ENCODE measurements around the gene PLEKHN1.

The PLEKHN1 gene

DNA sequence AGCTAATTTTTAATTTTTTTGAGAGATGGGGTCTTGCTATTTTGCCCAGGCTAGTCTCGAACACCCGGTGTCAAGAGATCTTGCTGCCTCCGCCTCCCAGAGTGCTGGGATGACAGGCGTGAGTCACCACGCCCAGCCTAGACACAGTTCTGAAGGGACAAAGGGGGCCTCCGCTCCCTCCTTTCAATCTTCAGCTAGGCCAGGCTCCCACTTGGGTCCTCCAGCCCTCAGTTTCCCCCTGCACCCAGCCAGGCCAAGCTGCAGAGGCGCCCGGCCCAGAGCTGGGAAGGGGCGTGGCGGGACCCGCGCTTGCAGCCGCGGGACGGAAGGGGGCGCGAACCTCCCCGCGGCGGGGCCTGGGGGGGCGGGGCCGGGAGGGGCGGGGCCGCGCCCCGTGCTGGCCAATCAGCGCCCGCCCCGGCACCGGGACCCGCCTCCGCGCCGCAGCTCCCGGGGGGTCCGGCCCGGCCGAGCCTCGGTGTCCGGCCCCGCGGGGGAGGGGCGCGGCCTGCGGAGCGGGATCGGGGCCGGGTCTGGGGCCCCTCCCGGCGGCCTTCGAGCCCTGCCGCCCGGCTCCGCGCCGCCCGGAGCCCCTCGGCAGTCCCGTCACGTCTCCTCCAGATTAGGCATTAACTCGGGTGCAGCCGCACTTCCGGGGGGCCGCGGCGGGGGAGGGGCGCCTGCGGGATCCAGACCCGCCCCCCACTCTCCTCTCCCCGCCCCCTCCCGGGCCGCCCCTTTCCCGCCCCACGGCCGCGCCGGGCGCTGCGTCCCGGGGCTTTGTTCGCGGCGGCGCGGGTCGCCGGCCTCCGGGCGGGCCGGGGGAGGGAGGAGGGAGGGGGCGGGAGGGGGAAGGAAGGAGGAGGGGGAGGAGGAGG lies 53.1 kb downstream of the PLEKHN1 start:
- WGBS, 2 experiments (ENCODE audit: insufficient coverage in 2 of 2), result 9 to 10% methylated on average over 36 to 50 of the region's 91 CpGs
- H3K27ac ChIP-seq (ENCODE audit: low read depth, low read length, severe bottlenecking), result peak overlapping the region; percentile 89
- peak overlapping the region; percentile 22 for H3K4me3 ChIP-seq (ENCODE audit: extremely low read depth, insufficient read depth, low read length, poor library complexity, severe bottlenecking)

DNA sequence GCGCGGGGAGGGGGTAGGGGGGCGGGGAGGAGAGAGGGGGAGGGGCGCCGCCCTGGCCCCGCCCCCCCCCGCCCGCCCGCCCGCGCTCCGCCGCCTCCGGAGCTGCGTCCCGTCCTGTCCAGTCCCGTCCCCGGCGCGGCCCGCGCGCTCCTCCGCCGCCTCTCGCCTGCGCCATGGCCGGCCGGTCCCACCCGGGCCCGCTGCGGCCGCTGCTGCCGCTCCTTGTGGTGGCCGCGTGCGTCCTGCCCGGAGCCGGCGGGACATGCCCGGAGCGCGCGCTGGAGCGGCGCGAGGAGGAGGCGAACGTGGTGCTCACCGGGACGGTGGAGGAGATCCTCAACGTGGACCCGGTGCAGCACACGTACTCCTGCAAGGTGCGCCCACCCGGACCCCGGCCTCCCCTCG lies 53.7 kb downstream of the PLEKHN1 start, which contains the start of gene AGRN:
Gene AGRN, plus strand, starts transcription at position 121 of the 405 bp plus-strand sequence. Its CDS starts 53 bp downstream, at position 174.
- H3K36me3 ChIP-seq (ENCODE audit: control insufficient read depth, insufficient read depth, low read length), result peaks cover 10% of the 10 kb centered on the region
- 0% methylated on average over 30 to 44 of the region's 58 CpGs for WGBS, 2 experiments (ENCODE audit: insufficient coverage in 2 of 2)
- no peaks in the 10 kb centered on the region for H3K9me3 ChIP-seq (ENCODE audit: control insufficient read depth, low read length)
- peaks cover 31% of the 10 kb centered on the region for H3K4me1 ChIP-seq (ENCODE audit: control insufficient read depth, insufficient read depth, low read length, poor library complexity, severe bottlenecking)
- peak within 1 kb of the TSS; percentile 89 for H3K27ac ChIP-seq (ENCODE audit: low read depth, low read length, severe bottlenecking)
- H3K4me3 ChIP-seq (ENCODE audit: extremely low read depth, insufficient read depth, low read length, poor library complexity, severe bottlenecking), result peak within 1 kb of the TSS; percentile 58

More for the DNA sequence above, 53.1 kb downstream of the PLEKHN1 start:
- Histone ChIP-seq H3K9me3 (ENCODE audit: control insufficient read depth, low read length) (no peaks in the 10 kb centered on the region), H3K36me3 (ENCODE audit: control insufficient read depth, insufficient read depth, low read length) (peaks cover 10% of the 10 kb centered on the region), H3K4me1 (ENCODE audit: control insufficient read depth, insufficient read depth, low read length, poor library complexity, severe bottlenecking) (peaks cover 26% of the 10 kb centered on the region)

DNA sequence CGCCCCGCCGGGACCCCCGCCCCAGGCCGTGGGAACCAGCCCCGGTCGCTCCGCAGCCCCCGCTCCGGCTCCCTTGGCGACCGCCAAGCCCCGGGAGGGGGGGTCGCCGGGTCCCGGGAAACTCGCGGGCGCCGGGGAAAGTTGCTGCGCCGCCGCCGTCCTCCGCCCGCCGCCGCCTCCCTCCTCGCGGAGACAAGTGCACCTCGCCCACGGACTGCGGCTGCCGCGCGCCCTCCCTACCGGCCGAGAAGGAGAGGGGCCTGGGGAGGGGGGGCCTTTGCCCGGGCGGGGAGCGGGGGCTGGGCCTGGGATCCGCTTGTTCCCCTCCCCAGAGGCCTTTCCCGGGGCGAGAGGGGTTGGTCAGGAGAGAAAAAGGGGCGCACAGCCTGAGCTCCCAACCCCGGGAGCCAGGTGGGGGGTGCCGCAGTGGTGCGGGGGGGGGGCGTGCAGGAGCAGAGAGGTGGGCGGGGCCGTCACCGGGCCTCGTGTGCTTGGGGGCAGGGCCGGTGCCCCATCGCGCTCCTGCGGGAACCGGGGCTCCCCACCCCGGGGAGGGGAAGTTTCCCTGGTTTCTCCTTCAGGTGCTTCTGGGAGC lies 54.2 kb downstream of the PLEKHN1 start:
- 0% methylated on average over 16 to 17 of the region's 59 CpGs for WGBS, 2 experiments (ENCODE audit: insufficient coverage in 2 of 2)
- no peak overlapping the region for H3K27ac ChIP-seq (ENCODE audit: low read depth, low read length, severe bottlenecking)

DNA sequence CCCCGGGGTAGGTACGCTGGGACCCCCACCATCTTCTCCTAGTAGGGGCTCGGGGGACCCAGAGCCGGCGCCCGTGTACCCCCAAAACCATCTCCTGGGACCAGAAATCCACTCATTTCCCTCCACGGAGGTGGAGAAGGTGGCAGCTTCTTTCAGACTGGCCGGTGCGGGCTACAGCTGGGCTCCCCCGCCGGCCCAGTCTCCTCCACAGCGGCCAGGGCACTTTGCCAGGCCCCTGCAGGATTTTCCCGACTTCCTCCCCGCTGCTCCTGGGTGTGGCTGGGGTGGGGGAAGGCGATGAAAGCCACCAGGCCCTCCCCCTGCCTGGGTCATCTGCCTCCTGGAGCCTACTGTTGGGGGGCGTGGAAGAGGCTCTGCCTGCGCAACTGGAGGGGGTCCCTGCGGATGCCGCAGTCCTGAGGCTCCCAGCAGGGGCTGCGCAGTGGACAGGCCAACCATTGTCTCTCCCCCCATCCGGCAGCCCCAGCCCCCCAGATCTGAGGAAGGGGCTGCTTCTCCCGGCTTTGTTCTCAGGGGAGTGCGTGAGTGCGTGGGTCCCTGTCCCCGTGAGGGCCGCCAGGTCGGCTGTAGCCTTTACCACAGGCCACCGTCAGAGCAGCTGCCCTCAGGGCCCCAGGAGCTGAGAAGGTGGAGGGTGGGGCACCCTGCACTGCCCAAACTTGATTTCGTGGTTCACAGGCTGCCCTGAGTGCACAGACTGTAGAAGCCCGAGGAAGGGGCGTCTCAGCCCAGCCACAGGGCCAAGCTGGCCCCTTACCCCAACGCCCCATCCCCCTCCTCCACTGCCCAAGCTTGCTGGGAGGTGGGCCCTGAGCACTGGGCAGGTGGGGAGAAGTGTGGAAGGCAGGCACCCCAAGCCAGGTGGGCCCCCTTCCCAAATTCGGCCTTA lies 55.0 kb downstream of the PLEKHN1 start:
- peaks cover 43% of the 10 kb centered on the region for H3K4me1 ChIP-seq (ENCODE audit: control insufficient read depth, insufficient read depth, low read length, poor library complexity, severe bottlenecking)
- peak overlapping the region; percentile 58 for H3K4me3 ChIP-seq (ENCODE audit: extremely low read depth, insufficient read depth, low read length, poor library complexity, severe bottlenecking)
- peaks cover 11% of the 10 kb centered on the region for H3K36me3 ChIP-seq (ENCODE audit: control insufficient read depth, insufficient read depth, low read length)
- WGBS, 2 experiments (ENCODE audit: insufficient coverage in 2 of 2), result 22 to 26% methylated on average over 18 to 24 of the region's 33 CpGs
- no peaks in the 10 kb centered on the region for H3K9me3 ChIP-seq (ENCODE audit: control insufficient read depth, low read length)
- no peak overlapping the region for H3K27ac ChIP-seq (ENCODE audit: low read depth, low read length, severe bottlenecking)

More for the DNA sequence above, 54.2 kb downstream of the PLEKHN1 start:
- Histone ChIP-seq H3K36me3 (ENCODE audit: control insufficient read depth, insufficient read depth, low read length) (peaks cover 10% of the 10 kb centered on the region), H3K9me3 (ENCODE audit: control insufficient read depth, low read length) (no peaks in the 10 kb centered on the region), H3K4me3 (ENCODE audit: extremely low read depth, insufficient read depth, low read length, poor library complexity, severe bottlenecking) (peak overlapping the region; percentile 58), H3K4me1 (ENCODE audit: control insufficient read depth, insufficient read depth, low read length, poor library complexity, severe bottlenecking) (peaks cover 35% of the 10 kb centered on the region)

DNA sequence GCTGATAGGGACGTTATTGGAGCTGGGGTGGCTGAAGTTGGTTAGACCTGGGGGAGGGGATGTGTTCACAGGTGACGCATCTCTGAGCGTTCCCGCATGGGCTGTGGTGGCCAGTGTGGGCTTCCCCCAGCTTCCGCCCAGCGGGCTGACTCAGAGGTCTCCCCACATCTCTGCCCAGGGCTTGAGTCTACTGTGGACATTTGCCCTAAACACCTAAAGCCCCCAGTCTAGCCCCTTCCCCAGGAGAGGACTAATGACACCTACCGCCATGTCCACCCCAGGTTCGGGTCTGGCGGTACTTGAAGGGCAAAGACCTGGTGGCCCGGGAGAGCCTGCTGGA lies 55.6 kb downstream of the PLEKHN1 start:
- peaks cover 48% of the 10 kb centered on the region for H3K4me1 ChIP-seq (ENCODE audit: control insufficient read depth, insufficient read depth, low read length, poor library complexity, severe bottlenecking)
- no peaks in the 10 kb centered on the region for H3K9me3 ChIP-seq (ENCODE audit: control insufficient read depth, low read length)
- H3K36me3 ChIP-seq (ENCODE audit: control insufficient read depth, insufficient read depth, low read length), result peaks cover 17% of the 10 kb centered on the region
- no peak overlapping the region for H3K27ac ChIP-seq (ENCODE audit: low read depth, low read length, severe bottlenecking)
- WGBS, 2 experiments (ENCODE audit: insufficient coverage in 2 of 2), result 97 to 98% methylated on average over 6 to 10 of the region's 10 CpGs
- H3K4me3 ChIP-seq (ENCODE audit: extremely low read depth, insufficient read depth, low read length, poor library complexity, severe bottlenecking), result peak overlapping the region; percentile 58

DNA sequence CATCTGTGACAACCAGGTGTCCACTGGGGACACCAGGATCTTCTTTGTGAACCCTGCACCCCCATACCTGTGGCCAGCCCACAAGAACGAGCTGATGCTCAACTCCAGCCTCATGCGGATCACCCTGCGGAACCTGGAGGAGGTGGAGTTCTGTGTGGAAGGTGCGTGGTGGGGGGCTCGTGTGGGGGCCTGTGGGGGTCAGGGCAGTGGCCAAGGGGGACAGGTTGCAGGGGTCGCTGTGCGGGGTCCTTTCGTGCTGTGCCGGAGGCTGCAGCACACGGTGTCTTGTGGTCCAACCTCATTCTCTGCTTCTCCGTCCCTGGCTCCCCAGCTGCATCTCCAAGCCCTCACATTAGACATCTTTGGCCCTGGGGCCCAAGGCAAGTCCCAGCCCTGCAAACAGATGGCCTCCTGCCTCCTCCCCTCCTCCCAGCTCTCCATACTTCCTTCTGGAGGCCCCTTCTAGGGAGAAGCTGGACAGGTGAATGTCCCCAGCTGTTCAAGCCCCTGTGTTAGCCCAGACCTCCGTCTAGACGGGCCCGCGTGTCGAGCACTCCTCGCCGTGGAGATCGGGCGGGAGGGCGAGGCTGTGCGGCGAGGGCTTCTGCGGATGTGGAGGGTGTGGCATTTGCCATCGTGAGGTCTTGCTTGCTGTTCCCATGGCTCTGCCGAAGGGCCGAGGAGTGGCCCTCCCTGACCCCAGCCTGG lies 56.2 kb downstream of the PLEKHN1 start:
- Histone ChIP-seq H3K4me3 (ENCODE audit: extremely low read depth, insufficient read depth, low read length, poor library complexity, severe bottlenecking) (no peak overlapping the region), H3K9me3 (ENCODE audit: control insufficient read depth, low read length) (no peaks in the 10 kb centered on the region), H3K27ac (ENCODE audit: low read depth, low read length, severe bottlenecking) (no peak overlapping the region), H3K4me1 (ENCODE audit: control insufficient read depth, insufficient read depth, low read length, poor library complexity, severe bottlenecking) (peaks cover 48% of the 10 kb centered on the region), H3K36me3 (ENCODE audit: control insufficient read depth, insufficient read depth, low read length) (peaks cover 22% of the 10 kb centered on the region)
- WGBS, 2 experiments (ENCODE audit: insufficient coverage in 2 of 2), result 89 to 93% methylated on average over 19 to 22 of the region's 27 CpGs

DNA sequence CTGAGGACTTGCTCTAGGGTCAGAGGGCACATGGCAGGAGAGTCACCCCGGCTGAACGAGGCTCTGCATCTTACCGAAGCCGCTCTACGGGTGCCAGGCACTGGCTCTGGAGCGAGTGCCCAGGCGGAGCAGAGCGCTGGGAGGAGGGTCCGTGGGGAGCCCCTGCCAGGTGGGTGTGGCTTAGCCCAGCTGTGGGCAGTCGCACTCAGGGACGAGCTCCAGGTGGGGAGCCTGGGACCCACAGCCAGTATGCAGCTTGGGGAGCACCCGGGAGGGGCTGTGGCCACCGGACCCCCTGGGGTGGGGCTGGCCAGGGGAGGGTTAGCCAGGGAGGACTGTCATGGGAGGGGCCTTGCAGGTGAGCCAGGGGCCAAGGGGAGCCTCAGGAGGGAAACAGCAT lies 57.4 kb downstream of the PLEKHN1 start:
- H3K4me3 ChIP-seq (ENCODE audit: extremely low read depth, insufficient read depth, low read length, poor library complexity, severe bottlenecking), result no peak overlapping the region
- H3K9me3 ChIP-seq (ENCODE audit: control insufficient read depth, low read length), result no peaks in the 10 kb centered on the region
- H3K27ac ChIP-seq (ENCODE audit: low read depth, low read length, severe bottlenecking), result no peak overlapping the region
- H3K36me3 ChIP-seq (ENCODE audit: control insufficient read depth, insufficient read depth, low read length), result peaks cover 26% of the 10 kb centered on the region
- H3K4me1 ChIP-seq (ENCODE audit: control insufficient read depth, insufficient read depth, low read length, poor library complexity, severe bottlenecking), result peaks cover 48% of the 10 kb centered on the region
- 90 to 93% methylated on average over 11 to 12 of the region's 13 CpGs for WGBS, 2 experiments (ENCODE audit: insufficient coverage in 2 of 2)

DNA sequence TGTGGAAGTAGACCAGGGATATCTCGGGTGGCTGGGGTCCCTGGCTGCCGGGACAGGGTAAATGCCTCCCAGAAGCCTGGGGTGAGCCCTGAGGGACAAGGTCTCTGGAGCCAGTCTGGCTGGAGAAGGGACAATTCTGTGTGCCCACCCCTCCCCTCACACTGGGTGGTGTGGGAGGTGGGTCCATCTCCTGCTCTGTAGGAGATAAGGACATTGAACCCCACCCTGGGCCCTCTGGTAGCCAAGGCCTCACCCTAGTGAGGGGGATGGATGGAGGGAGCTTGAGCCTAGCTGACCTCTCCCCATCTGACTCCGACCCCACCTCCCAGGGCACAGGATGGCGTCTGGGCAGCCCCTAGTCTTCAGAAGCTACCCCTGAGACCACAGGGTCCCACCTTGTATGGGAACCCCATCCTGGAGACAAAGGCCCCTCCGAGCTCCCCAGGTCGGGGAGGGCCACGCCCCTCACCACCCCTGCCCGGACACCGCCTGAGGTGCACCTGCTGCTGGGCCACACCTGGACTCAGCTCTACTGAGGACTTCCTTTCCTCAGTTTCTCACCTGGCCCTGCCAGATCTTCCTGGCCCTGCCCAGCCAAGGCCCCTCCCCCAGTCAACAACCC lies 58.0 kb downstream of the PLEKHN1 start:
- Histone ChIP-seq H3K4me3 (ENCODE audit: extremely low read depth, insufficient read depth, low read length, poor library complexity, severe bottlenecking) (no peak overlapping the region), H3K9me3 (ENCODE audit: control insufficient read depth, low read length) (no peaks in the 10 kb centered on the region), H3K36me3 (ENCODE audit: control insufficient read depth, insufficient read depth, low read length) (peaks cover 26% of the 10 kb centered on the region), H3K27ac (ENCODE audit: low read depth, low read length, severe bottlenecking) (no peak overlapping the region), H3K4me1 (ENCODE audit: control insufficient read depth, insufficient read depth, low read length, poor library complexity, severe bottlenecking) (peaks cover 48% of the 10 kb centered on the region)
- WGBS, 2 experiments (ENCODE audit: insufficient coverage in 2 of 2), result 77 to 80% methylated on average over 7 to 8 of the region's 9 CpGs

DNA sequence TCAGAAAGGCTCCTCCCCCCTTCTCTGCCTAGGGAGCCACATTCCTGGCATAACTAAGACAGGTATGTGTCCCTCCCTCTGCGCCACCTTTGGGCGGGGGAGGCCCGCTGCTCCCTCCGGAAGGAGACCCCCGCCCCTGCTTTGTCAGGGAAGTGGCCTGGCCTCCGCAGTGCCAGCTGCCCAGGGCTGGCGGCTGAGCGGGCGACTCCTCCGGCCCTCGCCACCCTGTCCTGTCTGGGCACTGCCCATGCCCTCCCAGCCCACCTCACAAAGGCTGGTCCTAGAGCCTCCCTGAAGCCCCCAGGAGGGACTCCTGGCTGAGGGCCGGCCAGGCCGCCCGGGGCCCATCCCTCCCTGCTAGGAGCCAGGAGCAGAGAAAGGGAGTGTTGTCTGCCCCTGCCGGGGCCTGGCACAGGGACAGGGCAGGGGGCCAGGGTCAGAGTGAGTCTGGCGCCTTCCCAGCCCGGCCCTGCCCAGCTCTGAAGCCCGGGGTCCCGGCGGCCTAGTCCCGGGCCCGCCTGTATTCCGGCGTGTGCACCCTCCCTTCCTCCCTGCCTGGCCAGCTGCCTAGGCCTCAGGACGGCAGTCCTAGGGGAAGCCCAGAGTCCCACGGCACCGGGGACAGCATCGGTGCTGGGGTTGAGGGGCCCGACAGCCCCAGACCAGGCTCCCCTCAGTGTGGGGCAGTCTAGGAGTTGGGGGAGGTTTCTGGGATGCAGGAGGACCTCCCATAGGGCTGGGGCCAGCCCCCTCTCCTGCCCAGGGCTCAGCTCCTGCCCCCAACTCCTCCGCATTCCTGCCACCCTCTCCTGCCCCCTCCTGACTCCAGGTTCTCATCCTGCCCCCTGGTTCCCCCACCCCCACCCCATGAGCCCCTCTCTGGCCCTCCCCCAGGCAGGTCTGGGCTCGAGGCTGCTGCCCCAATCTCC lies 58.8 kb downstream of the PLEKHN1 start:
- no peak overlapping the region for H3K27ac ChIP-seq (ENCODE audit: low read depth, low read length, severe bottlenecking)
- H3K36me3 ChIP-seq (ENCODE audit: control insufficient read depth, insufficient read depth, low read length), result peaks cover 26% of the 10 kb centered on the region
- H3K4me3 ChIP-seq (ENCODE audit: extremely low read depth, insufficient read depth, low read length, poor library complexity, severe bottlenecking), result no peak overlapping the region
- H3K4me1 ChIP-seq (ENCODE audit: control insufficient read depth, insufficient read depth, low read length, poor library complexity, severe bottlenecking), result peaks cover 48% of the 10 kb centered on the region
- WGBS, 2 experiments (ENCODE audit: insufficient coverage in 2 of 2), result 58 to 63% methylated on average over 20 to 22 of the region's 31 CpGs
- H3K9me3 ChIP-seq (ENCODE audit: control insufficient read depth, low read length), result no peaks in the 10 kb centered on the region
